ENCODE measurements around the gene LRRC75A. TPM values are rescaled to one million over a fixed set of nuclear protein-coding genes. Genes with fewer than 3 reads are reported as not detected.

The LRRC75A gene
- total RNA-seq, 3 donors from 2014 or later (not counting 1 experiment from before 2014, with no cell fraction given), result 2.6 to 3.0 (median 3.0) TPM

Other genes with a start within 250 kb of the LRRC75A start
- gene CENPV, start 138.7 kb downstream of the LRRC75A start, total RNA-seq, result 10 to 100 TPM; 11.3 to 20.0 (median 15.1) TPM
- 1,000 to 10,000 TPM; 1,492 to 1,665 (median 1,530) TPM for gene UBB, start 111.1 kb downstream of the LRRC75A start, total RNA-seq
- 100 to 1,000 TPM; 138 to 163 (median 147) TPM for gene TRPV2, start 76.6 kb downstream of the LRRC75A start, total RNA-seq
- 1 to 10 TPM; 2.4 to 7.4 (median 5.3) TPM for gene ZNF287, start 77.0 kb upstream of the LRRC75A start, total RNA-seq
- 1 to 10 TPM; 4.9 to 7.5 (median 7.2) TPM for gene ZNF624, start 161.7 kb upstream of the LRRC75A start, total RNA-seq
- 10 to 100 TPM in 1 of 3 donors, 1 to 10 TPM in 2; 2.4 to 12.4 (median 4.5) TPM for gene CCDC144A, start 198.0 kb upstream of the LRRC75A start, total RNA-seq